NCI-H1092 (cell line): ENCODE data around the gene MSI2.

Experiments
- DNase-seq: peaks from one replicate; lab custom pipeline; 2025; lab: John Stamatoyannopoulos, UW

MSI2 gene

DNA sequence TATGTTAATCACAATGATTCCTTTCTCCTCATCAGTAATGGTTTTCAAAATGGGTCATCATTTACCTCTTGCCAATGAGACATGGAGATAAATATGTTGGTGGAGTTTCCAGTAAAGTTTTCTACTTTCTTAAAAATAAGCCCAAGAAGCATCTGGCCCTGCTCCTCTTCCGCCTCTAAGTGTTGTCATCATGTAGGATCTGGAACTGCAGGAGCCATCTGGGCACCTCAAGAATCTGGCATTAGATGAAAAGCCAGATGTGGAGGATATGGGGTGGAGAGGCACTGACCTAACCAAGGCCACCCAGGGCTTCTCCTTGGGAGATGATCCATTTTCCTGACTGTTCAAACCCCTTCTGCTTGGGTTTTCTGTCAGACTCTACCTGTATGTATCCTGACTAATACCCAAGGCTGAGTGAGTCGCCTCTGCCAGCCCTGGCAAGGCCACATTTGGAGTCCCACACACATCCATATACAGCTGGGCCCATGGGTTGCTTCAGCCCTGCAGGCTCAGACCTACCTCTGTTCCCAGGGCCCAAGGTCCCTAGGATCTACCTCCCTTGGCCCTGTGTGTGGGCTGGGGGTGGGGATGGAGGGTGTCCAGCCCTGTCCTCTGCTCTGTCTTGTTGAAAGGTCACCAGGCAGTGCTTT, 464.2 kb downstream of the MSI2 start:
- no peak for DNase-seq

DNA sequence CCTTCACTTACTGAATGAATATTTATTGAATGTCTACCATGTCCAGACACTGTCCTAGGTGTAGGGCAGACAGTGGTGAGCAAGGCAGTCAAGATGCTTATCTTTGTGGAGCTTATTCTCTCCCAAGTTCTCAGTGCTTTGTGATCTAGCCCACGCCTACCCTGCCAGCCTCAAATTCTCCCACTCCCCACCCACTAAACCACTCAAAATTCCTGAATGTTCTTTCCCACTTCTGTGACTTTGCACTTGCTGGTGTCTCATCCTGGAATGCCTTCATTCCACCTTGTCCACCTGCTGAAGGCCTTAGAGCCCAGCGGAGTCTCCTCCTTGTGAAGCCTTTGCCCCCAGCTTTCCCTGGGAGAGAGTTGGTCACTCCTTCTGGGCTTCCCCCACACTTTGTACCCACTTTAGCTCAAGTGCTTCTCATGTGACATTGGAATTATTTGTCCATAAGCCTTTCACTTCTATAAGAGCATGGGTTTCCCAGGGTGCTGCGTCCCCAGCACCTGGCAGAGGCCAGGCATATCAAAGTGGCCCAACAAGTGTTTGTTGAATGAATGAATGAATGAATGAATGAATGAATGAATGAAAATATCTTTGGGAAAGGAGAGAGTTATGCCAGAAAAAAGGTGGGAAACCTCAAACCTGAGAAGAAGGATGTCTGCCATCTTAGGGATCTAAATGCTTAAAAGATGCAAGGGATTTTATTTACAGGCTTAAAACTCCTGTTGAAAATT, 465.8 kb downstream of the MSI2 start:
- no peak for DNase-seq

DNA sequence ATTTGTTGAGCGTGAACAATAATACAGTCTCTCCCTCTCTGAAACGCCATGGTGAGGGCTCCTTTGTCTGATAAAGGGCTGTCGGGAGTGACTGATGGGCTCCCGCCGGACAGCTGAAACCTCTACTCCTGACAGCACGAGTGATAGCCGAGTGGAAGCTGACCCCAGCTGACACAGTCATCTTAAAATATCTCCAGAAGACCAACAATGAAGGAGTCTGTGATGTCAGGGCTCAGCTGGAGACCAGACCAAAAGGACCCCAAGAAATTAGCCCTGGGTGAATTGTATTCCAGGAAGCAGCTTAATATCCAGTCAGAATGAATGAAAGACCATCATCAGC, 466.4 kb downstream of the MSI2 start:
- DNase-seq, result no peak

DNA sequence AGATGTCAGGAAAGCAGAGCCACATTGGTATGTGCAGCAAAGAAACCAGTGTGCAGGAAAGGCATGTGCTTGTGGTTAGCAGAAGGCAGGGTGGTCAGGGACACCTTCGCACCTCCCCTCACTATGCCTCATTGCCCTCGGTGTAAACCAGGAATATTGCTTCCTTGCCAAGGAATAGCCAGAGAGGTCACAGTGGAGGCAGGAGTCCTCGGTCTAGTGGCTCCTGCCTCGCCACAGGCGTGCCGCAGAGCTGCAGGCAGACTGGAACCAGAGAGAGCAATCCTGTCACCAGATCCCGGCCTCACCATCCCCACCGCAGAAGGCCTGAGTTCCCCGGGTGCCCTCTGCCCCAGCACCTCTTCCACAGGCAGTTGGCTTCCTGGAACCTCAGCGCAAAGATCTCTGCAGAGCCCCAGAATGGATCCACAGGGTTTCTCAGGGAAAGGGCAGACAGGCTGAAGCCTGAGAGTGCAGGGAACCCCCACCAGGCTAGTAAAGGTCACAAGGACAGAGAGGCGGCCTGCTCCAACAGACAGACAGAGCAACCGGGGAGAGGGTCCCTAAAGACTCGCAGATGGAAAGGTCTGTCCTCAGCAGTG, 467.2 kb downstream of the MSI2 start:
- no peak for DNase-seq

DNA sequence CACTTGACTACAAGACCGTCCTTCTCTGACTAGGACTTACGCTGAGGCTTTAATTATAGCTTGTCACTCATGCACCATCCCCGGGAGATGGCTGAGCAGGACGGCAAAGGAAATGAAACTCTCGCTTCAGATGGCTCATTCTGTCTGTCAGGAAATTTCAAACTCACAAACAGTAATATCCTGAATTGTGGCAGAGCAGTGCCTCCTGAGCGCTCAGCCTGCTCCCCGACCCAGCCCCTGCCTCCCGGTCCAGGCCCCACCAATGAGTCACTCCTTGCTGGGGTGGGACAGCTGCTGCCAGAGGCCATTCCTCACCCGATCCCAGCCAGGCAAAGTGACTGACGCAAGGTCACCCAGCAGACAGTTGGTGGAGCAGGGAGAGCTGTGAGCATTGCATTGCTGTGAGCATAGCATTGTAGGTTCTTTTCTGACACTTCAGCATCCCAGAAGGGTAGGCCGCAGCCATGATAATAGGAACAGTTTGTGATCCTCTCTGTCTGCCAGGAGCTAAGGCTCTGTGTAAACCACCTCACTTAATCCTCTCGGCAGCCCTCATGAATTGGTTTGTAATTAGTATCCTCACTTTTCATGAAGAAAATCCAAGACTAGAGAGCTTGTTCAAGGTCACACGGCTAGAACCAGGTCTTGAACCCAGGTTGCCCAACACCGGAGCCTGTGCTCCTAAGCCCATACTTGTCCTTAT, 467.9 kb downstream of the MSI2 start:
- DNase-seq, result no peak

- no peak for DNase-seq
These were observed 468.4 kb downstream of the MSI2 start for GRCh38 chr17:57724729-57725125.

- no peak for DNase-seq
These were observed 470.0 kb downstream of the MSI2 start for GRCh38 chr17:57726213-57726790.

DNA sequence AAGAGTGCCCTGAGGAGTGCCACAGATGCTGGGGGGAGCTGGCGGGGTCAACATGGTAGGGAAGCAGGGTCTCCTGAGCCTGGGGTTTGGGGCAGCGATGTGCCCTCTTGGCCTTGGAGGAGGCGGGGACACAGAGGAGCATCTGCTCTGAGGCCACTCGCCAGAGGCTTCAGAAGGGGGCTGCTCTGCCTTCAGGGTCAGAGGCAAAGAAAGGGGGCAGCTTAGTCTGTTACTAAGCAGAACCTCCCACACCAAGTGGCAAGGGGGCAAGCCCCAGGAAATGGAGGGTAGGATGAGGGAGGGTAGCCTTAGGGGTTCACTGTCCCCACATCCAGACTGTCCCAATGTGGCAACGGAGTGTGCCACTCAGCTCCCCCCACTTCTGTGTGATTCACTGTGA, 470.5 kb downstream of the MSI2 start:
- no peak for DNase-seq

GRCh38 chr17:57727630-57728175, 471.4 kb downstream of the MSI2 start:
- no peak for DNase-seq

GRCh38 chr17:57730026-57730701, 473.8 kb downstream of the MSI2 start:
- no peak for DNase-seq

DNA sequence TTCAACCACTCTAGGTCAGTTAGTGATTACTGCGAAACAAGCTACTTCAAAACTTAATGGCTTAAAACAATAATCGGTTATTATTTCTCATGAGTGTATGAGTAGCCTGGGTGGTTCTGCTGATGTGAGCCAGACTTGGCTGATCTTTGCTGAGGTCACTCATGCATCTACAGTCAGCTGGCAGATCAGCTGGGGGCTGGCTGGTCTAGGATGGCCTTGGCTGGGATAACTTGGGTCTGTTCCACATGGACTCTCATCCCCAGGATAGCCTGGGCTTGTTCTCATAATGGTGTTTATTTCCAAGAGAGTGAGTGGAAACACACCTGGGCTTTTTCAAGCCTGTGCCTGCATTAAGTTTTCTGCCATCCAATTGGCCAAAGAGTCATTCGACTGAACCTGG, 475.7 kb downstream of the MSI2 start:
- no peak for DNase-seq

- DNase-seq, result no peak
These were observed 476.8 kb downstream of the MSI2 start for GRCh38 chr17:57733085-57733484.
